GM04504 (cell line): Measurements from ENCODE around the gene UBE2Q1.
"Not testable (repeated sequence)": the region's sequence is repeated elsewhere in the genome, so short reads cannot be mapped to it uniquely, and the experiment has no call there.

Experiments
- DNase-seq: peaks from one replicate; pipeline ENCODE4 v3.0.0-alpha.2; 2012; ENCODE audit warnings: low read depth

The UBE2Q1 gene

GRCh38 chr1:154550657-154551056 is 7.8 kb downstream of the UBE2Q1 start:
- no peak for DNase-seq

DNA sequence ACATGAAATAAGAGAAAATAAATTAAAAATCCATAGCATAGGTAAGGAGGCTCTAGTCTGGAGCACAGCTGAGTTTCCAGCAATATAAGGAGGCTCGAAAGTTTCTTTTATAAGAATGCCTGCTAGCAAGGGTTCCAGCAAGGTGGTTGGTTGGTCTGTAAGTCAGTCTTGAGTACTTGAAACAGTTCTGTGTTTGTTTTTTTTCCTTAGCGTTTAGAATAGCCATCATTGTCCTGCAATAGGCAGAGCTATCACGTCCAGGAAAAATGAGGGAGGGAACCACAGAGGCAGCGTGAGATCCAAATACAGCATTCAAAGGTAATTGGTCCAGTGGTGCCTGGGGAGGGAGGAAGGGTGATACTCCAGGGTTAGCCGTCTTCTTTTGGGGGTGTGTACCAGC is 8.4 kb downstream of the UBE2Q1 start:
- DNase-seq, result no peak

- DNase-seq, result no peak
Observed at GRCh38 chr1:154549202-154549770, 9.2 kb downstream of the UBE2Q1 start.

DNA sequence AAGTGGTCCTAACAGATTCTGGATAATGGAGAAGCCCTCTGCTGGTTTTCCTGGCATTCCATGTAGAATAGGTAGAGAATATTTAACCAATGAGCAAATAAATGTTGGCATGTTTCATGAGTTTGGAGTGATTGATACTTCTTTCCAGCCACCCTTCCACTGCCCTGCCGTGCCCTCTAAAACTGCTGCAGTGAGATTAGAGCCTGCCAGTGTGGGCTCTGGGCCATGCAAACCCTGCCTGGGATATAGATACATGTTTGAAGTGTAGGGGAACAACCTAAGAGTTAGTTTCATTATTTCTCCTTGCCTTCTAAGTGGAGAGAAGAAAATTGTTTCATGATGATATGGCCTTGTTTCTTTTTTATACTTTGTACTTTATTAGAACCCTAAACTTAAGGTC is 10.4 kb downstream of the UBE2Q1 start:
- no peak for DNase-seq

- DNase-seq, result no peak
Observed at GRCh38 chr1:154547105-154547732, 11.2 kb downstream of the UBE2Q1 start.

GRCh38 chr1:154546264-154547063 is 12.0 kb downstream of the UBE2Q1 start:
- peak; percentile 10 for DNase-seq

- DNase-seq, result no peak
Observed at GRCh38 chr1:154541231-154541630, 17.2 kb downstream of the UBE2Q1 start.

DNA sequence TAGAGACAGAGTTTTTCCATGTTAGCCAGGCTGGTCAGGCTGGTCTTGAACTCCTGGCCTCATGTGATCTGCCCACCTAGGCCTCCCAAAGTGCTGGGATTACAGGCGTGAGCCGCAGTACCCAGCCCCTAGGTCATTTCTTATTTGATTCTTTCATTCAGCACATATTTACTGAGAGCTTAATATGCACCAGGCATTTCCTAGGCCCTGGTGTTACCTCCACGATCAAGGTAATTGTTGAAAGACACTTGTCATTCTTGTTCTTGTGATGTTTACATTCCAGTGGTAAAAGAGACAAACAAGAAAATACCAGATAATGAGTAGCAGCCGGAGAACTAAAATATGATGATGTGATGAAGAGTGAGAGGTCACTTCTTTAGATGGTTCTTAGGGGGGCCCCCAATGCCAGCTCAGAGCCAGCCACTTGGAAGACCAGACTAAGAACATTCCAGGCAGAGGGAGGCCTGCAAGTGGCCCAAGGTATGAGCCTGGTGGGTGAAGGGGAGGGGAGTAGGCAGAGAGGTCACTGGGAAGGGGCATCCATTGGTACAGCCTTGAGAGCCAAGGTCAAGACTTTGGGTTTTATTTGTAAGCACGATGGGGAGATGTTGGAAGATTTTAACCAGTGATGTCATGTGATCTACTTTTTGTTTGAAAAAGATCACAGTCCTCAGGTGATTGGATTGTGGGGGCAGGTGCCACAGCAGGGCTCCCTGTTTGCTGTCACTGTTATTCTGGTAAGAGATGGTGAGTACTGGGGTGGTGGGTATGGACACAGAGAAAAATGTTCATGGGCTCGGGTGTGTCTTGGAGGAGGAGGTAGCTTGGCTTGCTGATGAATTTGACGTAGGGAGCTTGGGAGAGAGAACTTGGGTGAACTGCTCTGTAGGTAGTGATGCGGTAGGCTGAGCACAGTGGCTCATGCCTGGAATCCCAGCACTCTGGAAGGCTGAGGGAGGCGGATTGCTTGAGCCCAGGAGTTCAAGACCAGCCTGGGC is 18.7 kb downstream of the UBE2Q1 start:
- DNase-seq, result no peak

DNA sequence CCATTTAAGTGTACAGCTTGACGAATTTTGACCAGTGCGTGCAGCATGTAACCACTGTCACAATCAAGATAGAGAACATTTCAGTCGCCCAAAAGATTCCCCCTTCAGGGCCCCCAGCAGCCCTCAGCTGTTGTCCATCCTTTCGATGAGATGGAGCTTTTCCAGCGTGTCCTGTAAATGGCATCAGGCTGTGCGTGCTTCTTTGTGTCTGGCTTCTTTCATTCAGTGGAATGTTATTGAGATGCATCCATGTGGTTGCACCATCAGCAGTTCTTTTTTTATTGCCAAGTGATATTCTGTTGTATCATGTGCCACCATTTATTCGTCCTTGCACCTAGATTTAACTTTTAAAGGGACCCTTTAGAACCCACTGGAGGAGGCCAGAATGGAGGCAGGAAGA is 21.9 kb downstream of the UBE2Q1 start:
- peak; percentile 17 for DNase-seq

DNA sequence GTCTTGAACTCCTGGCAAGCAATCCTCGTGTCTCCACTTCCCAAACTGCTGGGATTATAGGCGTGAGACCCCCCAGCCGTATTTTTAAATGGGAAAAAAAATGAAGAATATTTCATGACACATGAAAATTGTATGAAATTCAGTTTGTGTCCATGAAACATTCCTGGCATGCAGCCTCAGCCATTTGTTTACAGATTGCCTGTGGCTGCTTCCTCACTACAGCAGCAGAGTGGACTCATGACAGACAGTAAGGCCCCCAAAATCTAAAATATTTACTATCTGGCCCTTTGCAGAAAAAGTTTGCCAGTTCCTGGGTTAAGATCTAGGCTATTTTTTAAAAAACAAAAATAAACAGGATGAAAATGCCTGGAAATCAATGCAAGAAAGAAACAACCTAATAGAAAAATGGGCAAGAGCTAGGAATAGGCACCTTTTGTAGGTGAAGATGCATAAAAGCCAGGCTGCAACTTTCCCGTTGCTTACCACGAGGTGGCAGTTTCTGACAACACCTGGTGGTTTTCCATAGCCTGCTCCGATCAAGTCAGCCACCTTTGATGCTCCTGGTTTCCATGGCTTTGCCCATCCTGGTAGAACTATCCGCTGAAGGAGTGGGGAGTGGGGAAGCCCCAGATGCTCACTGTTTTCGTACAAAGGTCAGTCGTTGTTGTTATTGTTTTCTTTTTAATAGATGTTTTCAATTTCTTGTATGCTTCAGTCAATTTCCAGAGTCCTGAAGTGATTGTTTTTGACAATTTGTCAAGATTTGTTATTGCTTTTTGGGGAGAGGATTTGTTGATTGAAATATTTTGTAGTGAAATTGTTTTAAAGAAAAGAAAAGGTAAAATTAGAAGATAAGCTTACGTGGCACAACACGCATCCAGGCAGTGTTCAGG is 24.3 kb downstream of the UBE2Q1 start:
- no peak for DNase-seq

- not testable (repeated sequence) for DNase-seq
Observed at GRCh38 chr1:154531950-154532349, 26.5 kb downstream of the UBE2Q1 start.

DNA sequence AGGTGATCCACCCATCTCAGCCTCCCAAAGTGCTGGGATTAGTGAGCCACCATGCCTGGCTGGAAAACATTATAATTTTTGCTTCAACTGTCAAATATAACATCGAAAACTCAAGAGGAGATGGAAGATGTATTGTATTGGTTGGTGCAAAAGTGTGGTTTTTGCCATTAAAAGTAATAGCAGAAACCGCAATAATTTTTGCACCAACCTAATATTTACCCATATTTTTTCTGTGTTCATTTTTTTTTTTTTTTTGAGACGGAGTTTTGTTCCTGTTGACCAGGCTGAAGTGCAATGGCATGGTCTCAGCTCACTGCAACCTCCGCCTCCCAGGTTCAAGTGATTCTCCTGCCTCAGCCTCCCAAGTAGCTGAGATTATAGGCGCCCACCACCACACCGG is 29.2 kb downstream of the UBE2Q1 start:
- DNase-seq, result no peak

DNA sequence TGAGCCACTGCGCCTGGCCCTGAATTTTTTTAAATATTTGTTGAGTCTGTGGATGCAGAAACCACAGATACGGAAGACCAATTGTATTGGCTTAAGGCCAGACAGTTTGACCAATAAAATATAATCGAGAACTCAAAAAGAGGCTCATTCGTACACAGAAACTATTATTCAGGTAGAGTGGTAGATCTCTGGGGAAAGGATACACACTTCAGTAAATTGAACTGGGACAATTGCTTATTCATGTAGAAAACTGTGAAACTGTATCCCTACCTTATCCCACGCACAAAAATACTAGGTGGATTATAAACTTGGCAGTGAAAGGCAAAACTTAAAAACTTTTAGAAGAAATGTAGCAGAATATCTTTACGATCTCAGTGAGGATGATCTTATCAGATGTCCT is 31.3 kb downstream of the UBE2Q1 start:
- DNase-seq, result no peak

GRCh38 chr1:154524881-154525280 is 33.6 kb downstream of the UBE2Q1 start:
- DNase-seq, result no peak

DNA sequence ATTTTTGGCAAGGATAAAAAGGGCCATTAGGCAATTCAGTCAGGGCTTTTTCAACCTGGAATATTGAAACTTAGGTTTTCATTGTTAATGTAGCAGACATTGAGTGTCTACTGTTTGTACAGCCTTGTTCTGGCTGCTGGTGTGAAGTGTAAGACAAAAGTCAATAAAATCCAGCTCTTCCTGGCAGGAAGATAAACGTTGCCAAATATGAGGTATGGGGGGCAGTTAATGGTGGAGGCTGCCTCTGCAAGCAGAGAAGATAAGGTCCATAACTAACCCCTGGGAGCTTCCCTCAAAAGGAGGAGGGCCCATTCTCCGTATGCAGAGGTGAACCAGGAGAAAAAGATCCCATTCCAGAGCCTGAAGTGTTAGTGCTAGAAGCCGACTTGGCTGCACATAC is 36.8 kb downstream of the UBE2Q1 start:
- no peak for DNase-seq

DNA sequence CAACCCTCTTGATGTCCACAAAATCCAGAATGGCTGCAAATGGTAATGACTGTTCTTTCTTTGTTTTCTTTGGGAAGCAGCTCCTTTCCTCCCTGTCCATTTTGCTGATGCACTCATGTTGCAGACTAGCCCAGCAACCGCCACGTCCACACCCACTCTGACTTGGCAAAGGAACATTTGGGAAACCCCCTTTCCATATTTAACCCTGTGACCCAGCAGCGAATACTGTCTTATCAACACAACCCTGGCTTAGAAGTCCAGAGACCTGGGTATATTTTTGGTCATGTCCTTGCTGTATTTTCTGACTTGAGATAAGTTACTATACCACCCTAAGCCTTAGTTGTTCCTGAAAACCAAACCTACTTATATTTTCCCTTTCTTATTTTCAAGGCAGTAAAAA is 38.1 kb downstream of the UBE2Q1 start:
- no peak for DNase-seq

DNA sequence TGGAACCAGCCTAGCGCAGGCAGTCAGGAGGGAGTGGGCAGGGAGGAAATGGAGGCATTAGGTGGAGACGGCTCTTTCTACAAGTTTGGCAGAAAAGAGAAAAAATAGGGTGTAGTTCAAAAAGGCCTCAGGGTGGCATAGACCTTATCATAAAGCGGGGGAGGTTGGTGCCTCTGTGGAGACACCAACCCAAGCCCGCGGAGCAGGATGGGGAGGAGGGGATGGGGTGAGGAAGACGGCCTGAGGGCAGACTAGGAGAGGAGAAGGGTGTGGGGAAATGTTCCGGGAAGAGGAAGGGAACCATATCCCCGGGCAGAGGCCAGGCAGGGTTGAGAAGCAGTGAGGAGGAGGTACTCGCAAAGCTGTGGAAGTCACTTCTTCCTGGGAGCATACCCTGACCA is 38.9 kb downstream of the UBE2Q1 start:
- DNase-seq, result no peak

GRCh38 chr1:154517661-154518060 is 40.8 kb downstream of the UBE2Q1 start:
- no peak for DNase-seq

- DNase-seq, result no peak
Observed at GRCh38 chr1:154514066-154514553, 44.4 kb downstream of the UBE2Q1 start.

GRCh38 chr1:154512760-154513159 is 45.7 kb downstream of the UBE2Q1 start:
- no peak for DNase-seq

DNA sequence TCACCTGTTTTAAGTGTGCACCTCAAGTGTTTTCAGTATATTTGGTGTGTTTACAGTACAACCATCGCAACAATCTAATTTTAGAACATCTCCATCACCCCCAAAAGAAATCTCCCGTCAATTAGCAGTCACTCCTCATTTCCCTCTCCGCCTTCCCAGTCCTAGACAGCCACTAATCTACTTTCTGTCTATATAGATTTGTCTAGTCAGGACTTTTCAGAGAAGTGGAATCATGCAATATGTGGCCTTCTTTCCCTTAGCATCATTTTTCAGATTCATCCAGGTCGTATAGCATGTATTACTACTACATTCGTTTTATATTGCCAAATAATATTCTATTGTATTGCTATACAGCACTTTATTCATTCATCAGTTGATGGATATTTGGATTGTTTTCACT is 54.6 kb downstream of the UBE2Q1 start:
- no peak for DNase-seq
